Neutrophil (primary cell): ENCODE measurements around the gene EYA2.

Experiments
- H3K27ac ChIP-seq: fragments of 200-600 bp; sonication (generic); 2 replicates; pipeline ENCODE4 v1.5.1; 2016; ENCODE audit warnings: mild to moderate bottlenecking, moderate library complexity
- H3K27me3 ChIP-seq: fragments of 200-600 bp; sonication (generic); 2 replicates; pipeline ENCODE4 v1.6.0; 2016; ENCODE audit warnings: mild to moderate bottlenecking
- H3K36me3 ChIP-seq: fragments of 200-600 bp; sonication (generic); 2 replicates; pipeline ENCODE4 v1.5.1; 2017
- H3K4me1 ChIP-seq, 2 experiments: fragments of 200-600 bp in 1 of 2; sonication (generic) in 1 of 2; 1 replicate in 1 of 2; 2 replicates in 1 of 2; pipeline versions ENCODE4 v1.5.1 to v1.6.1; 2013 to 2016; ENCODE audit warnings: low read depth in 1 of 2, low read length in 1 of 2, mild to moderate bottlenecking in 1 of 2, moderate library complexity in 1 of 2; ENCODE audit not compliant: control insufficient read depth in 1 of 2, insufficient read depth in 1 of 2
- H3K4me3 ChIP-seq, 2 experiments: fragments of 200-600 bp in 1 of 2; sonication (generic) in 1 of 2; 1 replicate in 1 of 2; 2 replicates in 1 of 2; pipeline ENCODE4 v1.5.1; 2013 to 2016; ENCODE audit warnings: low read depth in 1 of 2, low read length in 1 of 2, mild to moderate bottlenecking in 1 of 2, moderate library complexity in 1 of 2
- H3K9me3 ChIP-seq: fragments of 200-600 bp; sonication (generic); 2 replicates; pipeline ENCODE4 v1.5.1; 2016
- CTCF ChIP-seq: fragments of 200-600 bp; sonication (generic); IDR thresholded peaks from 2 replicates; pipeline ENCODE4 v1.5.1; 2016; ENCODE audit warnings: antibody characterized with exemption

Gene EYA2

GRCh38 chr20:46895906-46896242, 1.2 kb downstream of the EYA2 start:
- Histone ChIP-seq H3K27ac (no peak overlapping the region), H3K9me3 (no peaks in the 10 kb centered on the region), H3K4me3 (no peak overlapping the region), H3K36me3 (no peaks in the 10 kb centered on the region), H3K27me3 (peaks cover 89% of the 10 kb centered on the region), H3K4me1 (no peaks in the 10 kb centered on the region)
- TF ChIP-seq CTCF: no peak

- Histone ChIP-seq H3K4me3 (no peak overlapping the region), H3K4me1 (no peaks in the 10 kb centered on the region), H3K36me3 (no peaks in the 10 kb centered on the region), H3K27me3 (peaks cover 78% of the 10 kb centered on the region), H3K27ac (no peak overlapping the region), H3K9me3 (no peaks in the 10 kb centered on the region)
- TF ChIP-seq CTCF: no peak
Measured at GRCh38 chr20:46897328-46897880, 2.8 kb downstream of the EYA2 start.

- H3K4me3 ChIP-seq: no peak overlapping the region
- H3K27me3 ChIP-seq: peaks cover 75% of the 10 kb centered on the region
- TF ChIP-seq CTCF: no peak
- no peaks in the 10 kb centered on the region for H3K4me1 ChIP-seq
- no peak overlapping the region for H3K27ac ChIP-seq
- H3K9me3 ChIP-seq: no peaks in the 10 kb centered on the region
- no peaks in the 10 kb centered on the region for H3K36me3 ChIP-seq
Measured at GRCh38 chr20:46898423-46898822, 3.8 kb downstream of the EYA2 start.

- no peaks in the 10 kb centered on the region for H3K4me1 ChIP-seq
- no peak overlapping the region for H3K27ac ChIP-seq
- H3K27me3 ChIP-seq: peaks cover 63% of the 10 kb centered on the region
- H3K9me3 ChIP-seq: no peaks in the 10 kb centered on the region
- no peaks in the 10 kb centered on the region for H3K36me3 ChIP-seq
- H3K4me3 ChIP-seq: no peak overlapping the region
- TF ChIP-seq CTCF: no peak
Measured at GRCh38 chr20:46899621-46900020, 5.0 kb downstream of the EYA2 start.

GRCh38 chr20:46900086-46900485, 5.4 kb downstream of the EYA2 start:
- H3K27me3 ChIP-seq: peaks cover 59% of the 10 kb centered on the region
- H3K4me3 ChIP-seq: no peak overlapping the region

More at GRCh38 chr20:46900086-46900485, 5.4 kb downstream of the EYA2 start:
- no peak overlapping the region for H3K27ac ChIP-seq
- H3K4me1 ChIP-seq: no peaks in the 10 kb centered on the region
- H3K9me3 ChIP-seq: no peaks in the 10 kb centered on the region
- H3K36me3 ChIP-seq: no peaks in the 10 kb centered on the region
- TF ChIP-seq CTCF: no peak
